Upper lobe of left lung (tissue), 6 donors: ENCODE measurements around the gene MELTF. TPM values are rescaled to one million over a fixed set of nuclear protein-coding genes. Genes with fewer than 3 reads are reported as not detected.

ENCODE experiments used
- ATAC-seq, 2 donors: fragments of 200-7000 bp; cut with Tn5 transposase; one replicate each; pipeline ENCODE4 v1.9.1; 2022; ENCODE audit warnings: mild to moderate bottlenecking in 2 of 2, moderate library complexity in 2 of 2; ENCODE audit not compliant: low FRiP score in 2 of 2
- DNase-seq, 2 donors: peaks; one replicate each; pipeline ENCODE4 v3.0.0-alpha.2; 2019 to 2020
- H3K27ac ChIP-seq, 4 donors: fragments of 200-600 bp; sonication (generic); one replicate each; pipeline ENCODE4 v1.5.1; 2016 to 2019
- H3K27me3 ChIP-seq, 4 donors: fragments of 200-600 bp; sonication (generic); one replicate each; pipeline ENCODE4 v1.5.1; 2017 to 2019
- H3K36me3 ChIP-seq, 4 donors: fragments of 200-600 bp; sonication (generic); one replicate each; pipeline ENCODE4 v1.5.1; 2016 to 2019
- H3K4me1 ChIP-seq, 4 donors: fragments of 200-600 bp; sonication (generic); one replicate each; pipeline ENCODE4 v1.5.1; 2018 to 2019
- H3K4me3 ChIP-seq, 4 donors: fragments of 200-600 bp; sonication (generic); one replicate each; pipeline ENCODE4 v1.5.1; 2017 to 2019; ENCODE audit warnings: mild to moderate bottlenecking in 2 of 4, moderate library complexity in 1 of 4
- H3K9me3 ChIP-seq, 4 donors: fragments of 200-600 bp; sonication (generic); one replicate each; pipeline ENCODE4 v1.5.1; 2018 to 2019
- CTCF ChIP-seq, 6 experiments: fragments of 450-650 bp in 4 of 6; fragments of 200-600 bp in 2 of 6; sonication (generic) in 2 of 6; IDR thresholded peaks; one replicate each; pipeline ENCODE4 v1.5.1; 2016 to 2019; ENCODE audit warnings: antibody characterized with exemption in 6 of 6
- EP300 ChIP-seq, 4 donors: sonication (generic); formaldehyde crosslinking; IDR thresholded peaks; one replicate each; pipeline ENCODE4 v1.5.1; 2017; ENCODE audit warnings: antibody characterized with exemption in 4 of 4, control low read depth in 2 of 4
- POLR2A ChIP-seq, 4 donors: fragments of 450-650 bp; IDR thresholded peaks; one replicate each; pipeline ENCODE4 v1.5.1; 2016 to 2017; ENCODE audit warnings: antibody characterized with exemption in 4 of 4, mild to moderate bottlenecking in 2 of 4
- POLR2AphosphoS5 ChIP-seq, 2 donors: sonication (generic); formaldehyde crosslinking; IDR thresholded peaks; one replicate each; pipeline ENCODE4 v1.5.1; 2017; ENCODE audit warnings: antibody characterized with exemption in 2 of 2
- WGBS, 2 donors: methylation state at CpG; one replicate each; pipeline ENCODE4 v1.1.5; 2017 to 2018; 5-methylcytosine and 5-hydroxymethylcytosine counted together
- total RNA-seq, 6 donors: library from RNA; depleted of rRNA in 4 of 6; stranded (reverse); fragments of >200 nt in 4 of 6; gene quantifications; one replicate each; pipeline versions ENCODE4 v1.1.0 to v1.2.1, GENCODE V29; 2016 to 2021
- donor health status: DM: no; HTN: no; CAD: no; lungs with moderate emphysema.
- donor health status: DM: no; HTN: yes; CAD: no; lungs with severe emphysema.

MELTF gene
- total RNA-seq, 6 donors from 2014 or later = 3.0 to 28.3 (median 4.2) TPM

GRCh38 chr3:196962930-196963630 is 66.5 kb downstream of the MELTF start:
- peaks cover 5 to 14% (median 7%) of the 10 kb centered on the region in 4 donors for H3K4me1 ChIP-seq
- H3K27me3 ChIP-seq = no peaks in the 10 kb centered on the region
- H3K27ac ChIP-seq = no peak overlapping the region
- ATAC-seq (no peak), DNase-seq (no peak)
- no peaks in the 10 kb centered on the region for H3K9me3 ChIP-seq
- TF ChIP-seq EP300 (IDR thresholded peaks at IDR 0.05) (no peak), CTCF (IDR thresholded peaks at IDR 0.05) (no peak)
- WGBS, 2 donors = 86 to 92% methylated on average over 10 of the region's 10 CpGs
- H3K36me3 ChIP-seq = no peaks in the 10 kb centered on the region
- no peak overlapping the region for H3K4me3 ChIP-seq

GRCh38 chr3:196962108-196962929 is 67.3 kb downstream of the MELTF start:
- DNase-seq (no peak), ATAC-seq (no peak)
- WGBS, 2 donors = 74 to 81% methylated on average over 9 of the region's 9 CpGs
- no peak overlapping the region for H3K27ac ChIP-seq
- H3K36me3 ChIP-seq = no peaks in the 10 kb centered on the region
- no peak overlapping the region for H3K4me3 ChIP-seq
- H3K27me3 ChIP-seq = no peaks in the 10 kb centered on the region
- TF ChIP-seq EP300 (IDR thresholded peaks at IDR 0.05) (no peak), POLR2AphosphoS5 (IDR thresholded peaks at IDR 0.05) (no peak), CTCF (IDR thresholded peaks at IDR 0.05) (no peak), POLR2A (IDR thresholded peaks at IDR 0.05) (no peak)
- no peaks in the 10 kb centered on the region for H3K9me3 ChIP-seq
- peaks cover 0 to 6% (median 0%) of the 10 kb centered on the region in 4 donors for H3K4me1 ChIP-seq

- Histone ChIP-seq H3K4me1 (no peaks in the 10 kb centered on the region), H3K4me3 (no peak overlapping the region), H3K27me3 (no peaks in the 10 kb centered on the region), H3K27ac (no peak overlapping the region), H3K36me3 (peaks cover 0 to 7% (median 0%) of the 10 kb centered on the region in 4 donors), H3K9me3 (no peaks in the 10 kb centered on the region)
- TF ChIP-seq CTCF (IDR thresholded peaks at IDR 0.05) (no peak), EP300 (IDR thresholded peaks at IDR 0.05) (no peak), POLR2A (IDR thresholded peaks at IDR 0.05) (no peak), POLR2AphosphoS5 (IDR thresholded peaks at IDR 0.05) (no peak)
- 81 to 87% methylated on average over 7 of the region's 7 CpGs for WGBS, 2 donors
- DNase-seq = no peak
- ATAC-seq = no peak
Measured at GRCh38 chr3:196954832-196955231, 74.8 kb downstream of the MELTF start.

Other genes starting within 250 kb of the MELTF start
- gene SENP5, start 161.9 kb downstream of the MELTF start, total RNA-seq = 10 to 100 TPM; 25.8 to 67.1 (median 41.5) TPM
- 10 to 100 TPM; 15.7 to 51.7 (median 34.6) TPM for gene NCBP2, start 87.3 kb downstream of the MELTF start, total RNA-seq
- 10 to 100 TPM in 2 of 6 donors, 1 to 10 TPM in 4; 3.4 to 16.8 (median 7.3) TPM for gene PIGZ, start 61.0 kb downstream of the MELTF start, total RNA-seq